B cell (primary cell): ENCODE results near the gene SPACA4. TPM values are rescaled to one million over a fixed set of nuclear protein-coding genes. Genes with fewer than 3 reads are reported as not detected.
"Not testable (repeated sequence)": the region's sequence is repeated elsewhere in the genome, so short reads cannot be mapped to it uniquely, and the experiment has no call there.

Experiments used
- ATAC-seq: fragments of 200-7000 bp; cut with Tn5 transposase; one replicate; pipeline ENCODE4 v1.10.0; 2021; ENCODE audit warnings: low read depth, mild to moderate bottlenecking, moderate number of reproducible peaks, moderate library complexity
- CTCF ChIA-PET: fragments of 350-600 bp; sonication (Branson Sonifier 250); formaldehyde crosslinking; loops from one replicate; lab custom pipeline; 2021; ENCODE audit warnings: antibody characterized with exemption, inconsistent platforms; lab: Charles Lee
- POLR2A ChIA-PET: fragments of 350-600 bp; sonication (Branson Sonifier 250); formaldehyde crosslinking; loops from one replicate; lab custom pipeline; 2021; ENCODE audit warnings: antibody characterized with exemption; lab: Charles Lee
- DNase-seq: peaks from one replicate; pipeline ENCODE4 v3.0.0; 2013
- H2AFZ ChIP-seq: 2 replicates; pipeline ENCODE4 v1.6.1; 2012; ENCODE audit warnings: mild to moderate bottlenecking, low read depth, low read length; ENCODE audit not compliant: insufficient read depth, poor library complexity, severe bottlenecking
- H3K27ac ChIP-seq, 2 donors: 1 replicate in 1 of 2; 2 replicates in 1 of 2; pipeline ENCODE4 v1.5.1; 2012 to 2013; ENCODE audit warnings: low read length in 2 of 2, mild to moderate bottlenecking in 2 of 2, moderate library complexity in 1 of 2
- H3K27me3 ChIP-seq, 4 experiments: fragments of 200-600 bp in 1 of 4; sonication (generic) in 1 of 4; replicated peaks in 1 of 4; 1 replicate in 2 of 4; 2 replicates in 2 of 4; pipeline versions ENCODE4 v1.6.1 to v1.7.0; 2013 to 2016; ENCODE audit warnings: low read length in 3 of 4, mild to moderate bottlenecking in 2 of 4, mixed read lengths in 1 of 4, moderate library complexity in 1 of 4; ENCODE audit not compliant: insufficient read depth in 4 of 4, control insufficient read depth in 3 of 4; ENCODE audit errors: control extremely low read depth in 1 of 4
- H3K36me3 ChIP-seq, 2 experiments: replicated peaks in 1 of 2; 1 replicate in 1 of 2; 2 replicates in 1 of 2; pipeline versions ENCODE4 v1.6.1 to v1.7.1; 2013; ENCODE audit warnings: low read length in 1 of 2; ENCODE audit not compliant: insufficient read depth in 2 of 2, control insufficient read depth in 1 of 2; ENCODE audit errors: control extremely low read depth in 1 of 2, extremely low read depth in 1 of 2
- H3K4me1 ChIP-seq, 2 donors: fragments of 200-600 bp in 1 of 2; sonication (generic) in 1 of 2; 1 replicate in 1 of 2; 2 replicates in 1 of 2; pipeline versions ENCODE4 v1.5.1 to v1.6.1; 2013 to 2017; ENCODE audit warnings: low read length in 2 of 2; ENCODE audit not compliant: control insufficient read depth in 2 of 2, insufficient read depth in 2 of 2
- H3K4me2 ChIP-seq: replicated peaks from 2 replicates; pipeline ENCODE3; 2012; ENCODE audit warnings: mild to moderate bottlenecking, low read depth, low read length; ENCODE audit not compliant: poor library complexity, severe bottlenecking
- H3K4me3 ChIP-seq, 5 experiments: fragments of 200-600 bp in 1 of 5; sonication (generic) in 1 of 5; 1 replicate in 3 of 5; 2 replicates in 2 of 5; pipeline versions ENCODE4 v1.5.1 to v1.7.0; 2011 to 2016; ENCODE audit warnings: low read length in 4 of 5, mild to moderate bottlenecking in 4 of 5, low read depth in 2 of 5, control low read depth in 1 of 5, moderate library complexity in 1 of 5; ENCODE audit not compliant: insufficient read depth in 1 of 5; ENCODE audit errors: control extremely low read depth in 1 of 5, extremely low read depth in 1 of 5
- H3K79me2 ChIP-seq: fragments of 200-600 bp; sonication (generic); one replicate; pipeline ENCODE4 v1.6.0; 2016; ENCODE audit warnings: low read length; ENCODE audit not compliant: control insufficient read depth, insufficient read depth
- H3K9ac ChIP-seq: fragments of 200-600 bp; sonication (generic); 2 replicates; pipeline ENCODE4 v1.6.1; 2017; ENCODE audit warnings: mild to moderate bottlenecking, low read length, moderate library complexity
- H3K9me3 ChIP-seq, 3 donors: one replicate each; pipeline versions ENCODE4 v1.6.1 to v1.7.1; 2013; ENCODE audit warnings: low read length in 2 of 3; ENCODE audit not compliant: control insufficient read depth in 2 of 3, insufficient read depth in 1 of 3; ENCODE audit errors: control extremely low read depth in 1 of 3
- H4K20me1 ChIP-seq: 2 replicates; pipeline ENCODE4 v1.6.0; 2012; ENCODE audit warnings: mild to moderate bottlenecking, low read length; ENCODE audit not compliant: insufficient read depth, control insufficient read depth, poor library complexity, severe bottlenecking
- H3K27ac Mint-ChIP-seq: one replicate; pipeline ENCODE4 v1.8.0; 2021; ENCODE audit warnings: mixed read lengths
- H3K27me3 Mint-ChIP-seq: one replicate; pipeline ENCODE4 v1.8.0; 2021; ENCODE audit warnings: mixed read lengths
- H3K4me1 Mint-ChIP-seq: one replicate; pipeline ENCODE4 v1.8.0; 2021; ENCODE audit warnings: mixed read lengths
- H3K4me3 Mint-ChIP-seq: one replicate; pipeline ENCODE4 v1.8.0; 2021; ENCODE audit warnings: mixed read lengths
- H3K9me3 Mint-ChIP-seq: one replicate; pipeline ENCODE4 v1.8.0; 2022; ENCODE audit warnings: mixed read lengths; ENCODE audit not compliant: insufficient read depth
- EZH2 ChIP-seq: IDR thresholded peaks from 2 replicates; pipeline ENCODE4 v1.6.1; 2012; ENCODE audit warnings: borderline replicate concordance, low read depth, mild to moderate bottlenecking, moderate library complexity, low read length; ENCODE audit not compliant: insufficient read depth, poor library complexity, severe bottlenecking
- WGBS: methylation state at CpG from one replicate; pipeline ENCODE4 v1.1.5; 2013; ENCODE audit warnings: missing lambda C conversion rate; ENCODE audit not compliant: insufficient coverage; 5-methylcytosine and 5-hydroxymethylcytosine counted together
- intact Hi-C: fragments of 100-400 bp; cut with micrococcal nuclease; formaldehyde crosslinking; loops from one replicate; pipeline ENCODE4 v1.10.0; 2022
- polyA plus RNA-seq: library from polyadenylated mRNA; depleted of rRNA; stranded (reverse); fragments of >200 nt; gene quantifications from 2 replicates; pipeline ENCODE4 v1.2.3, GENCODE V29; 2012
- total RNA-seq, 2 donors: library from RNA; stranded (reverse); fragments of 120-200 nt in 1 of 2; gene quantifications; 1 replicate in 1 of 2; 2 replicates in 1 of 2; pipeline versions ENCODE4 v1.2.3 to v1.2.4, GENCODE V29; 2013 to 2022
- TF ChIP-seq, protein P1 (sequence below): fragments of 200-600 bp; IDR thresholded peaks from one replicate; pipeline ENCODE4 v1.8.0; 2022; ENCODE audit warnings: antibody characterized with exemption, mild to moderate bottlenecking

The SPACA4 gene
- total and polyA plus RNA-seq, 2 donors (not counting 1 experiment from before 2014, with no cell fraction given): not detected

DNA sequence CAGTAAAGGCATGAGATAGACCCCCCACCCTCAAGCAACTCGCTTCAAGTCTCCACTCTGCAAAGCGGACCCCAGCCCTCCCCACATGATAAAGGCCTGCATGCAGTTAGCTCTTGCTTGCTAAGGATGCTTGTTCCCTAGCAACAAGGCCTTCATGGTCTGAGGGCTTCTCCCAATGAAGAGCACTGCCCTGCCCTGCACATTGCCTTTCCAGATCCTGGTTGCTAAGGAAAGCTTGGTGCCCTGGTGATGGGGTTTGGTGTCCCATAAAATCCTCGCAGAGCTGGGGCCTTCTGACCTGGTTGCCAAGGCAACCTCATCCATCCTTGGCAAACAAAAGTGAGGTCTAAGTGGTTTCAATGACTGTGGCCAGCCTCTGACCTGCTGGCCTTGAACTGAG lies 24.7 kb downstream of the SPACA4 start:
- H3K27ac ChIP-seq: peak overlapping the region in 1 of 2 donors; percentile 23
- H3K4me1 ChIP-seq: peaks cover 22 to 26% of the 10 kb centered on the region in 2 donors
- Mint-ChIP-seq H3K4me3 (no peak overlapping the region), H3K27me3 (no peaks in the 10 kb centered on the region), H3K9me3 (no peaks in the 10 kb centered on the region), H3K4me1 (peaks cover 34% of the 10 kb centered on the region), H3K27ac (no peak overlapping the region)
- no peak overlapping the region for H3K4me3 ChIP-seq
- intact Hi-C loops: loop anchor here (10.0 kb wide), 2 partner anchors 484 to 844 kb away; partner anchors contain the start of genes C19orf73, FLT3LG, LIN7B and PPFIA3
- no peak overlapping the region for H2AFZ ChIP-seq
- TF ChIP-seq EZH2: no peak
- TF ChIP-seq, protein P1, sequence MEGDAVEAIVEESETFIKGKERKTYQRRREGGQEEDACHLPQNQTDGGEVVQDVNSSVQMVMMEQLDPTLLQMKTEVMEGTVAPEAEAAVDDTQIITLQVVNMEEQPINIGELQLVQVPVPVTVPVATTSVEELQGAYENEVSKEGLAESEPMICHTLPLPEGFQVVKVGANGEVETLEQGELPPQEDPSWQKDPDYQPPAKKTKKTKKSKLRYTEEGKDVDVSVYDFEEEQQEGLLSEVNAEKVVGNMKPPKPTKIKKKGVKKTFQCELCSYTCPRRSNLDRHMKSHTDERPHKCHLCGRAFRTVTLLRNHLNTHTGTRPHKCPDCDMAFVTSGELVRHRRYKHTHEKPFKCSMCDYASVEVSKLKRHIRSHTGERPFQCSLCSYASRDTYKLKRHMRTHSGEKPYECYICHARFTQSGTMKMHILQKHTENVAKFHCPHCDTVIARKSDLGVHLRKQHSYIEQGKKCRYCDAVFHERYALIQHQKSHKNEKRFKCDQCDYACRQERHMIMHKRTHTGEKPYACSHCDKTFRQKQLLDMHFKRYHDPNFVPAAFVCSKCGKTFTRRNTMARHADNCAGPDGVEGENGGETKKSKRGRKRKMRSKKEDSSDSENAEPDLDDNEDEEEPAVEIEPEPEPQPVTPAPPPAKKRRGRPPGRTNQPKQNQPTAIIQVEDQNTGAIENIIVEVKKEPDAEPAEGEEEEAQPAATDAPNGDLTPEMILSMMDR: no peak
- DNase-seq: no peak
- peaks cover 67% of the 10 kb centered on the region for H4K20me1 ChIP-seq
- H3K9me3 ChIP-seq: peaks cover 0 to 10% (median 0%) of the 10 kb centered on the region in 3 donors
- peaks cover 0 to 54% of the 10 kb centered on the region in 2 experiments for H3K36me3 ChIP-seq
- peaks cover 19% of the 10 kb centered on the region for H3K79me2 ChIP-seq
- ChIA-PET POLR2A (interaction anchor here (0.6 to 0.7 kb wide), 3 partner anchors 14 to 865 kb away, joined by 3 to 4 read pairs (median 3); partner anchors contain the start of gene RPS11), CTCF (interaction anchor here (1.1 to 2.0 kb wide), 3 partner anchors 11 to 211 kb away, joined by 3 to 9 read pairs (median 3); partner anchors contain the start of gene CA11)
- 100% methylated on average over 2 of the region's 3 CpGs for WGBS
- no peak overlapping the region for H3K4me2 ChIP-seq
- no peaks in the 10 kb centered on the region for H3K27me3 ChIP-seq
- no peak for ATAC-seq
- no peak overlapping the region for H3K9ac ChIP-seq

DNA sequence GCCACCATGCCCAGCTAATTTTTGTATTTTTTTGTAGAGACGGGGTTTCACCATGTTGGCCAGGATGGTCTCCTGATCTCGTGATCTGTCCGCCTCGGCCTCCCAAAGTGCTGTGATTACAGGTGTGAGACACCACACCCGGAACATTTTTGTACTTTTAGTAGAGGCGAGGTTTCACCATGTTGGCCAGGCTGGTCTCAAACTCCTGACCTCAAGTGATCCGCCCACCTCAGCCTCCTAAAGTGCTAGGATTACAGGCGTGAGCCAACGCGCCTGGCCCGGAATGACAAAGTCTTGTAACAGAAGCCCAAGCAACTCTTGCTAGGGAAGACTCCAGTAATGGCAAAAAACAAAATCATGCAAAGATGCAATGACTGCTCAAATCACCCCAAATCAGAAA lies 25.7 kb downstream of the SPACA4 start:
- not testable (repeated sequence) for H3K9ac ChIP-seq

More for the DNA sequence above, 25.7 kb downstream of the SPACA4 start:
- DNase-seq, H3K9me3 Mint-ChIP-seq, H3K27me3 Mint-ChIP-seq, H3K4me3 ChIP-seq, H3K27me3 ChIP-seq, H3K4me3 Mint-ChIP-seq, ATAC-seq, H2AFZ ChIP-seq, H3K9me3 ChIP-seq, H3K4me2 ChIP-seq, H3K27ac ChIP-seq: not testable (repeated sequence)
- WGBS: 98% methylated on average over 11 of the region's 11 CpGs
- H3K4me1 Mint-ChIP-seq: peaks cover 32% of the 10 kb centered on the region
- intact Hi-C loops: loop anchor here (10.0 kb wide), 2 partner anchors 483 to 843 kb away; partner anchors contain the start of genes C19orf73, FLT3LG, LIN7B and PPFIA3
- H3K27ac Mint-ChIP-seq: peak overlapping the region; percentile 53
- peaks cover 76% of the 10 kb centered on the region for H4K20me1 ChIP-seq
- peaks cover 0 to 54% of the 10 kb centered on the region in 2 experiments for H3K36me3 ChIP-seq
- ChIA-PET POLR2A (interaction anchor here (2.2 to 2.9 kb wide), 2 partner anchors 8 to 13 kb away, joined by 11 to 17 read pairs; partner anchors contain the start of genes RPL18 and SPHK2), CTCF (interaction anchor here (2.0 kb wide), 1 partner anchor 13 kb away, joined by 9 read pairs; the partner anchor contains the start of gene CA11)
- peaks cover 22 to 26% of the 10 kb centered on the region in 2 donors for H3K4me1 ChIP-seq
- peaks cover 22% of the 10 kb centered on the region for H3K79me2 ChIP-seq
